IPS-NIHi7 (cell line): ENCODE data around the gene PIK3R4.

ENCODE experiments used
- DNase-seq: peaks from one replicate; pipeline ENCODE4 v3.0.0; 2012; ENCODE audit warnings: mixed read lengths; ENCODE audit errors: extremely low spot score

The PIK3R4 gene

GRCh38 chr3:130746246-130747039 lies at the start of gene PIK3R4:
PIK3R4 (minus strand) TSS chr3:130746829; CDS start chr3:130745218, 1,611 bp downstream.
- DNase-seq, result peak; percentile 96

- DNase-seq, result no peak
Observed at GRCh38 chr3:130795396-130795795, 48.8 kb upstream of the PIK3R4 start.

- no peak for DNase-seq
Observed at GRCh38 chr3:130792246-130792645, 45.6 kb upstream of the PIK3R4 start.

GRCh38 chr3:130789782-130790322 lies 43.2 kb upstream of the PIK3R4 start:
- no peak for DNase-seq

- DNase-seq, result no peak
Observed at GRCh38 chr3:130787422-130788068, 40.9 kb upstream of the PIK3R4 start.

- no peak for DNase-seq
Observed at GRCh38 chr3:130786306-130786705, 39.7 kb upstream of the PIK3R4 start.

GRCh38 chr3:130783629-130784028 lies 37.0 kb upstream of the PIK3R4 start:
- no peak for DNase-seq

- DNase-seq, result no peak
Observed at GRCh38 chr3:130779486-130779885, 32.9 kb upstream of the PIK3R4 start.

GRCh38 chr3:130779031-130779430 lies 32.4 kb upstream of the PIK3R4 start:
- no peak for DNase-seq

GRCh38 chr3:130773366-130773765 lies 26.7 kb upstream of the PIK3R4 start:
- no peak for DNase-seq

GRCh38 chr3:130772129-130772528 lies 25.5 kb upstream of the PIK3R4 start:
- DNase-seq, result no peak

- no peak for DNase-seq
Observed at GRCh38 chr3:130770644-130771043, 24.0 kb upstream of the PIK3R4 start.

- DNase-seq, result no peak
Observed at GRCh38 chr3:130761730-130762311, 15.2 kb upstream of the PIK3R4 start.

GRCh38 chr3:130760922-130761321 lies 14.3 kb upstream of the PIK3R4 start:
- DNase-seq, result no peak

- peak; percentile 40 for DNase-seq
Observed at GRCh38 chr3:130759692-130760338, 13.2 kb upstream of the PIK3R4 start.

- DNase-seq, result no peak
Observed at GRCh38 chr3:130758624-130759369, 12.2 kb upstream of the PIK3R4 start.

- DNase-seq, result no peak
Observed at GRCh38 chr3:130757611-130758150, 11.1 kb upstream of the PIK3R4 start.

GRCh38 chr3:130755666-130756065 lies 9.0 kb upstream of the PIK3R4 start:
- no peak for DNase-seq

- no peak for DNase-seq
Observed at GRCh38 chr3:130748981-130749380, 2.4 kb upstream of the PIK3R4 start.

- DNase-seq, result no peak
Observed at GRCh38 chr3:130748467-130748861, 1.8 kb upstream of the PIK3R4 start.

- no peak for DNase-seq
Observed at GRCh38 chr3:130743354-130743753, 3.3 kb downstream of the PIK3R4 start.
